Body of pancreas (tissue), 4 donors: ENCODE measurements around the gene ANKZF1.

ENCODE experiments used
- POLR2A ChIP-seq, 3 donors: fragments of 450-650 bp; IDR thresholded peaks; one replicate each; pipeline ENCODE4 v1.6.1; 2016; ENCODE audit warnings: antibody characterized with exemption in 3 of 3, mild to moderate bottlenecking in 2 of 3
- TF ChIP-seq, protein P1 (sequence below), 7 experiments: fragments of 450-650 bp in 4 of 7; fragments of 200-600 bp in 3 of 7; sonication (generic) in 3 of 7; IDR thresholded peaks; one replicate each; pipeline ENCODE4 v1.5.1; 2016 to 2019; ENCODE audit warnings: antibody characterized with exemption in 7 of 7

DNA sequence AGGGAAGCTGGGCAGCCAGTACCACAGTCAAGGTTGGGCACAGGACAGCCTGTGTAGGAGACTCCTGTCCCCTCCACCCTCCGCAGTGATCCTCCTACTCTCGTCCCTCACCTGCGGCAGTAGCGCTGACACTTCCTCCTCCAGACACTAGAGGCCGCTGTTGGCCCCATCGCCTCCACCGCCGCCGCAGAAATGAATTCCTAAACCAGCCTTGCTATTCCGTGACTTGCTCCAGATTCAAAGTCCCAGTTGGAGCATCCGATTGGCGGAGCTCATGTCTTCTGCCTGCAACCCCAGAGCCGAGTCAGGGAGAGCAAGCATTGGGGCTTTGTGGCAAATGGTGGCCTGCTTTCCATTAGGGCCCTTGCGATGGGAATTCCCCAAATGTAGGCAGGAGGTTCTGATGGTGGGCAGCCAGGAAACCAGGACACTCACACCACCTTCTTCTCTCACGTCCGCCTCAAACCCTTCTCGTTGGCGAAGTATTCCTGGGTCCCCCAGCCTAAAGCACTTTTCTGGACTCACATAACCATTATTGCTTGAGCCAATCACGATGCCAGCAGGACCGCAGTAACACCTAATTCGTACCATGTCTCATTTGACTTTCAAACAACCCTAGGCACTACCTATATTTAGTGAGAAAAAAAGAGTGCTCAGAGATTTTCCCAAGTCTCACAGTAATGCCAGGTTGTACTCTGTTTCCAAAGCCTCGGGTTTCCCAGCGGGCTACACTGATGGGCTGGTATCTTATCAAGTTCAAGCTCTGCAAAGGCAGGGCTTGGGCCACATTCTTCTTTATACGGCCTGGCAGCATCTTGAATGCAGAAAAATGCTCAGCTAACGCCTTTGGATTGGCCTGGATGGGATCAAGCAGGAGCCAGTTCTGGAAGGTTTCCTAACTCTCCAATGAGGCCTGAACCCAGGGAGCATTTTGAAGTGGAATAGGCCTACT, 48.4 kb downstream of the ANKZF1 start:
- TF ChIP-seq, protein P1, sequence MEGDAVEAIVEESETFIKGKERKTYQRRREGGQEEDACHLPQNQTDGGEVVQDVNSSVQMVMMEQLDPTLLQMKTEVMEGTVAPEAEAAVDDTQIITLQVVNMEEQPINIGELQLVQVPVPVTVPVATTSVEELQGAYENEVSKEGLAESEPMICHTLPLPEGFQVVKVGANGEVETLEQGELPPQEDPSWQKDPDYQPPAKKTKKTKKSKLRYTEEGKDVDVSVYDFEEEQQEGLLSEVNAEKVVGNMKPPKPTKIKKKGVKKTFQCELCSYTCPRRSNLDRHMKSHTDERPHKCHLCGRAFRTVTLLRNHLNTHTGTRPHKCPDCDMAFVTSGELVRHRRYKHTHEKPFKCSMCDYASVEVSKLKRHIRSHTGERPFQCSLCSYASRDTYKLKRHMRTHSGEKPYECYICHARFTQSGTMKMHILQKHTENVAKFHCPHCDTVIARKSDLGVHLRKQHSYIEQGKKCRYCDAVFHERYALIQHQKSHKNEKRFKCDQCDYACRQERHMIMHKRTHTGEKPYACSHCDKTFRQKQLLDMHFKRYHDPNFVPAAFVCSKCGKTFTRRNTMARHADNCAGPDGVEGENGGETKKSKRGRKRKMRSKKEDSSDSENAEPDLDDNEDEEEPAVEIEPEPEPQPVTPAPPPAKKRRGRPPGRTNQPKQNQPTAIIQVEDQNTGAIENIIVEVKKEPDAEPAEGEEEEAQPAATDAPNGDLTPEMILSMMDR (IDR thresholded peaks at IDR 0.05), result peak; percentile 89 to 98 (median 97)
- no peak for TF ChIP-seq POLR2A (IDR thresholded peaks at IDR 0.05)
